Peyer's patch (tissue), 4 donors: ENCODE results near the gene ABCG4.
A peak's percentile ranks its signal among the peaks of the same experiment; 100 is the strongest.

Experiments used
- POLR2A ChIP-seq, 2 donors: fragments of 450-650 bp; IDR thresholded peaks; one replicate each; pipeline ENCODE4 v1.5.1; 2017; ENCODE audit warnings: antibody characterized with exemption in 2 of 2, mild to moderate bottlenecking in 2 of 2, moderate library complexity in 2 of 2
- TF ChIP-seq, protein P1 (sequence below), 6 experiments: fragments of 450-650 bp in 4 of 6; fragments of 200-600 bp in 2 of 6; sonication (generic) in 1 of 6; IDR thresholded peaks; one replicate each; pipeline ENCODE4 v1.5.1; 2017 to 2019; ENCODE audit warnings: antibody characterized with exemption in 6 of 6, mild to moderate bottlenecking in 3 of 6, moderate library complexity in 1 of 6

DNA sequence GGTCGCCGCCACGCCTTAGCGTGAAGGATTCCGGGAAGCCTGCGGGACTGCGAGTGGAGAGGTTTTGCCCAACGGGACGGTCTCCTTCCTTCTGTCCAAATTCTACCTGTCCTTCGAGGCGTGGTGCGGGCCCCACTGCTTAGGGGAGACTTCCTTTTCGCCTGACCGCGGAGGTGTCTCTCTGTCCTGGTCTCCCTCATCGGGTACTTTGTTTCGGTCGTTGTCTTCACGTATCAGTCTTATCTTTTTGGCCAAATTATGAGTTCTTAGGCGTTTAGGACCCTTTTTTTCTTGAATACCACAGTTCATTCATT is 27.1 kb upstream of the ABCG4 start:
- TF ChIP-seq POLR2A (IDR thresholded peaks at IDR 0.05): peak in 1 of 2 donors; percentile 5
- TF ChIP-seq, protein P1, sequence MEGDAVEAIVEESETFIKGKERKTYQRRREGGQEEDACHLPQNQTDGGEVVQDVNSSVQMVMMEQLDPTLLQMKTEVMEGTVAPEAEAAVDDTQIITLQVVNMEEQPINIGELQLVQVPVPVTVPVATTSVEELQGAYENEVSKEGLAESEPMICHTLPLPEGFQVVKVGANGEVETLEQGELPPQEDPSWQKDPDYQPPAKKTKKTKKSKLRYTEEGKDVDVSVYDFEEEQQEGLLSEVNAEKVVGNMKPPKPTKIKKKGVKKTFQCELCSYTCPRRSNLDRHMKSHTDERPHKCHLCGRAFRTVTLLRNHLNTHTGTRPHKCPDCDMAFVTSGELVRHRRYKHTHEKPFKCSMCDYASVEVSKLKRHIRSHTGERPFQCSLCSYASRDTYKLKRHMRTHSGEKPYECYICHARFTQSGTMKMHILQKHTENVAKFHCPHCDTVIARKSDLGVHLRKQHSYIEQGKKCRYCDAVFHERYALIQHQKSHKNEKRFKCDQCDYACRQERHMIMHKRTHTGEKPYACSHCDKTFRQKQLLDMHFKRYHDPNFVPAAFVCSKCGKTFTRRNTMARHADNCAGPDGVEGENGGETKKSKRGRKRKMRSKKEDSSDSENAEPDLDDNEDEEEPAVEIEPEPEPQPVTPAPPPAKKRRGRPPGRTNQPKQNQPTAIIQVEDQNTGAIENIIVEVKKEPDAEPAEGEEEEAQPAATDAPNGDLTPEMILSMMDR (IDR thresholded peaks at IDR 0.05): no peak
